Panc1 (cell line): Measurements from ENCODE around the gene UPF1. TPM values are rescaled to one million over a fixed set of nuclear protein-coding genes. Genes with fewer than 3 reads are reported as not detected.
"Not testable (repeated sequence)": the region's sequence is repeated elsewhere in the genome, so short reads cannot be mapped to it uniquely, and the experiment has no call there.

Experiments used
- ATAC-seq: fragments of 200-7000 bp; cut with Tn5 transposase; 2 replicates; pipeline ENCODE4 v1.9.1; 2020; ENCODE audit warnings: mild to moderate bottlenecking, moderate library complexity
- BruUV-seq: library from RNA; stranded (reverse); fragments of 400-500 nt; replicated peaks from 2 replicates; lab custom pipeline; 2021; lab: Mats Ljungman, UMichigan
- CTCF ChIA-PET: fragments of 300-600 bp; sonication (Branson Sonifier 250); formaldehyde crosslinking; loops from one replicate; lab custom pipeline; 2022; ENCODE audit warnings: antibody characterized with exemption; lab: Charles Lee
- POLR2A ChIA-PET: fragments of 300-600 bp; sonication (Branson Sonifier 250); formaldehyde crosslinking; loops from one replicate; lab custom pipeline; 2022; ENCODE audit warnings: antibody characterized with exemption; lab: Charles Lee
- DNase-seq: peaks from one replicate; pipeline ENCODE4 v3.0.0-alpha.2; 2010; ENCODE audit warnings: low read depth, low spot score
- H3K27ac ChIP-seq: 2 replicates; pipeline ENCODE4 v1.5.1; 2011; ENCODE audit warnings: mild to moderate bottlenecking, low read length, inconsistent platforms
- H3K27me3 ChIP-seq: fragments of 200-500 bp; sonication (Bioruptor generic); 2 replicates; pipeline ENCODE4 v1.6.0; 2014; ENCODE audit warnings: low read length, inconsistent platforms; ENCODE audit not compliant: control insufficient read depth, insufficient read depth
- H3K36me3 ChIP-seq: fragments of 200-500 bp; sonication (Bioruptor generic); 2 replicates; pipeline ENCODE4 v1.5.1; 2014; ENCODE audit warnings: inconsistent platforms, mild to moderate bottlenecking, low read length, moderate library complexity; ENCODE audit not compliant: control insufficient read depth, insufficient read depth
- H3K4me1 ChIP-seq: 2 replicates; pipeline ENCODE4 v1.5.1; 2011; ENCODE audit warnings: inconsistent platforms, mild to moderate bottlenecking, low read length, moderate library complexity; ENCODE audit not compliant: control insufficient read depth, insufficient read depth
- H3K4me3 ChIP-seq, 2 experiments: 2 replicates each; pipeline ENCODE4 v1.5.1; 2011 to 2012; ENCODE audit warnings: low read depth in 2 of 2, low read length in 2 of 2, mild to moderate bottlenecking in 2 of 2, inconsistent platforms in 1 of 2, moderate library complexity in 1 of 2
- H3K9me3 ChIP-seq: fragments of 200-500 bp; sonication (Bioruptor generic); 2 replicates; pipeline ENCODE4 v1.5.1; 2014; ENCODE audit warnings: low read depth, mild to moderate bottlenecking, inconsistent platforms, low read length, moderate library complexity; ENCODE audit not compliant: control insufficient read depth, insufficient read depth
- CTCF ChIP-seq: fragments of 450-650 bp; IDR thresholded peaks from 2 replicates; pipeline ENCODE4 v1.5.1; 2017; ENCODE audit warnings: mild to moderate bottlenecking
- POLR2AphosphoS5 ChIP-seq: IDR thresholded peaks from 2 replicates; pipeline ENCODE4 v1.6.1; 2012; ENCODE audit warnings: mild to moderate bottlenecking, low read depth, low read length, moderate library complexity
- REST ChIP-seq, 2 experiments: IDR thresholded peaks; 2 replicates each; pipeline ENCODE4 v1.6.1; 2011 to 2012; ENCODE audit warnings: low read depth in 2 of 2, control low read depth in 1 of 2, low read length in 1 of 2, mild to moderate bottlenecking in 1 of 2, moderate library complexity in 1 of 2; ENCODE audit not compliant: insufficient read depth in 1 of 2
- SIN3A ChIP-seq: IDR thresholded peaks from 2 replicates; pipeline ENCODE4 v1.6.1; 2012; ENCODE audit warnings: low read depth, mild to moderate bottlenecking, low read length, moderate library complexity, borderline replicate concordance; ENCODE audit not compliant: insufficient read depth
- TCF7L2 ChIP-seq: IDR thresholded peaks from 2 replicates; pipeline ENCODE4 v1.6.1; 2011; ENCODE audit warnings: mild to moderate bottlenecking, low read depth, low read length, inconsistent platforms
- in situ Hi-C: cut with HindIII; loops from 2 replicates; pipeline ENCODE4 v1.10.0; 2016; ENCODE audit warnings: low sequenced_read_pairs, low pct_unique_long_range_greater_than_20kb
- intact Hi-C: fragments of 100-400 bp; cut with micrococcal nuclease; formaldehyde crosslinking; loops from one replicate; pipeline ENCODE4 v1.10.0; 2022; ENCODE audit not compliant: unreplicated experiment
- total RNA-seq: library from RNA; stranded (reverse); gene quantifications from one replicate; pipeline ENCODE4 v1.2.1, GENCODE V29; 2021; ENCODE audit not compliant: unreplicated experiment

UPF1 gene
- total RNA-seq, 1 experiment from 2014 or later, result 62.2 TPM

GRCh38 chr19:18815673-18816072 is 16.1 kb upstream of the UPF1 start:
- no TSS peak for BruUV-seq
- in situ Hi-C loops (no loop called here), intact Hi-C loops (no loop called here)
- DNase-seq (no peak), ATAC-seq (no peak)
- TF ChIP-seq SIN3A (no peak), CTCF (no peak), TCF7L2 (no peak), POLR2AphosphoS5 (no peak), REST (IDR thresholded peaks at IDR 0.05; ENCODE audit: insufficient read depth in 1 of 2, low read depth in 2 of 2, low read length in 1 of 2) (no peak)
- no peaks in the 10 kb centered on the region for H3K9me3 ChIP-seq
- POLR2A ChIA-PET, result no interaction called here
- no peak overlapping the region for H3K4me3 ChIP-seq
- H3K36me3 ChIP-seq, result no peaks in the 10 kb centered on the region
- no peaks in the 10 kb centered on the region for H3K27me3 ChIP-seq
- CTCF ChIA-PET, result no interaction called here
- H3K27ac ChIP-seq, result no peak overlapping the region
- H3K4me1 ChIP-seq, result no peaks in the 10 kb centered on the region

- H3K27me3 ChIP-seq, in situ Hi-C loops, H3K36me3 ChIP-seq, H3K27ac ChIP-seq, CTCF ChIA-PET, DNase-seq, POLR2A ChIA-PET, H3K4me3 ChIP-seq, H3K9me3 ChIP-seq, BruUV-seq, ATAC-seq, H3K4me1 ChIP-seq, intact Hi-C loops: not testable (repeated sequence)
Observed at GRCh38 chr19:18816645-18817044, 15.1 kb upstream of the UPF1 start.

- BruUV-seq, result no TSS peak
- no peaks in the 10 kb centered on the region for H3K27me3 ChIP-seq
- no peak for TF ChIP-seq REST (IDR thresholded peaks at IDR 0.05; ENCODE audit: insufficient read depth in 1 of 2, low read depth in 2 of 2, low read length in 1 of 2)
- no peak for TF ChIP-seq SIN3A
- TF ChIP-seq CTCF, result no peak
- ChIA-PET POLR2A (no interaction called here), CTCF (no interaction called here)
- H3K4me3 ChIP-seq, result no peak overlapping the region
- H3K4me1 ChIP-seq, result no peaks in the 10 kb centered on the region
- ATAC-seq (no peak), DNase-seq (no peak)
- intact Hi-C loops, result no loop called here
- no peaks in the 10 kb centered on the region for H3K9me3 ChIP-seq
- in situ Hi-C loops, result no loop called here
- no peaks in the 10 kb centered on the region for H3K36me3 ChIP-seq
- no peak overlapping the region for H3K27ac ChIP-seq
Observed at GRCh38 chr19:18817574-18817973, 14.2 kb upstream of the UPF1 start.
